ENCODE results near the gene C4A.
"Not testable (repeated sequence)": the region's sequence is repeated elsewhere in the genome, so short reads cannot be mapped to it uniquely, and the experiment has no call there.

C4A gene

GRCh38 chr6:31980998-31981397 lies 859 bp upstream of the C4A start:
- ATAC-seq: not testable (repeated sequence)

- ATAC-seq: not testable (repeated sequence)
Observed at GRCh38 chr6:31989363-31989762, 7.5 kb downstream of the C4A start.

- not testable (repeated sequence) for ATAC-seq
Observed at GRCh38 chr6:31994421-31994820, 12.6 kb downstream of the C4A start.

GRCh38 chr6:31996385-31996784 lies 14.5 kb downstream of the C4A start:
- ATAC-seq: not testable (repeated sequence)

- ATAC-seq: not testable (repeated sequence)
Observed at GRCh38 chr6:32002546-32003268, 20.9 kb downstream of the C4A start.

GRCh38 chr6:32003301-32003700 lies 21.4 kb downstream of the C4A start:
- not testable (repeated sequence) for ATAC-seq

- ATAC-seq: not testable (repeated sequence)
Observed at GRCh38 chr6:32004393-32004792, 22.5 kb downstream of the C4A start.

- peak; percentile 63 to 71 for ATAC-seq
Observed at GRCh38 chr6:32004864-32005537, 23.1 kb downstream of the C4A start.

GRCh38 chr6:32005538-32005880 lies 23.7 kb downstream of the C4A start:
- ATAC-seq: not testable (repeated sequence)

GRCh38 chr6:32005991-32006529 lies 24.2 kb downstream of the C4A start:
- ATAC-seq: not testable (repeated sequence)

- ATAC-seq: peak in 1 of 2 donors; percentile 14
Observed at GRCh38 chr6:32007086-32007485, 25.2 kb downstream of the C4A start.

- ATAC-seq: not testable (repeated sequence)
Observed at GRCh38 chr6:32008037-32008436, 26.2 kb downstream of the C4A start.

- not testable (repeated sequence) for ATAC-seq
Observed at GRCh38 chr6:32008616-32009015, 26.8 kb downstream of the C4A start.

- ATAC-seq: not testable (repeated sequence)
Observed at GRCh38 chr6:32009537-32009936, 27.7 kb downstream of the C4A start.

GRCh38 chr6:32010856-32011530 lies 29.1 kb downstream of the C4A start:
- not testable (repeated sequence) for ATAC-seq

GRCh38 chr6:32012941-32013617 lies 31.2 kb downstream of the C4A start:
- ATAC-seq: not testable (repeated sequence)

- ATAC-seq: not testable (repeated sequence)
Observed at GRCh38 chr6:32013738-32014137, 31.9 kb downstream of the C4A start.

- ATAC-seq: not testable (repeated sequence)
Observed at GRCh38 chr6:32014547-32014946, 32.7 kb downstream of the C4A start, which contains the start of gene C4B. TSS of gene C4B (plus strand) at chr6:32014795. CDS start at chr6:32014846, 51 bp downstream.

- not testable (repeated sequence) for ATAC-seq
Observed at GRCh38 chr6:32022100-32022499, 40.2 kb downstream of the C4A start.

GRCh38 chr6:32028631-32029030 lies 46.8 kb downstream of the C4A start:
- not testable (repeated sequence) for ATAC-seq

- ATAC-seq: not testable (repeated sequence)
Observed at GRCh38 chr6:32029553-32029952, 47.7 kb downstream of the C4A start.

- ATAC-seq: not testable (repeated sequence)
Observed at GRCh38 chr6:32035283-32036013, 53.6 kb downstream of the C4A start.
